Testis (tissue), 3 donors: Measurements from ENCODE around the gene GRM5. TPM values are rescaled to one million over a fixed set of nuclear protein-coding genes. Genes with fewer than 3 reads are reported as not detected.

Experiments
- DNase-seq: peaks from one replicate; pipeline ENCODE4 v3.0.0-alpha.2; 2019
- H3K27ac ChIP-seq, 2 donors: fragments of 200-600 bp; sonication (generic); one replicate each; pipeline ENCODE4 v1.5.1; 2019
- H3K27me3 ChIP-seq: fragments of 200-600 bp; sonication (generic); one replicate; pipeline ENCODE4 v1.5.1; 2019
- H3K36me3 ChIP-seq: fragments of 200-600 bp; sonication (generic); one replicate; pipeline ENCODE4 v1.5.1; 2017; ENCODE audit warnings: low read depth; ENCODE audit errors: missing control alignments
- H3K4me1 ChIP-seq: fragments of 200-600 bp; sonication (generic); one replicate; pipeline ENCODE4 v1.5.1; 2019
- H3K4me3 ChIP-seq, 2 donors: fragments of 200-600 bp; sonication (generic); one replicate each; pipeline ENCODE4 v1.5.1; 2017 to 2019
- H3K9me3 ChIP-seq: fragments of 200-600 bp; sonication (generic); one replicate; pipeline ENCODE4 v1.5.1; 2017
- CTCF ChIP-seq, 3 experiments: fragments of 450-650 bp in 2 of 3; fragments of 200-600 bp in 1 of 3; sonication (generic) in 1 of 3; IDR thresholded peaks; one replicate each; pipeline ENCODE4 v1.5.1; 2016 to 2019; ENCODE audit warnings: antibody characterized with exemption in 3 of 3, mild to moderate bottlenecking in 2 of 3, moderate library complexity in 1 of 3
- POLR2A ChIP-seq: fragments of 450-650 bp; IDR thresholded peaks from one replicate; pipeline ENCODE4 v1.6.1; 2017; ENCODE audit warnings: antibody characterized with exemption, mild to moderate bottlenecking, moderate library complexity
- WGBS, 2 donors: methylation state at CpG; one replicate each; pipeline ENCODE4 v1.1.5; 2018; 5-methylcytosine and 5-hydroxymethylcytosine counted together
- intact Hi-C: fragments of 100-400 bp; cut with DNase I; formaldehyde crosslinking; loops from one replicate; pipeline ENCODE4 v1.15.1; 2023; ENCODE audit warnings: low total_unique reads
- polyA plus RNA-seq: library from polyadenylated mRNA; stranded (reverse); fragments of 350-450 nt; fragmentation: Illumina TruSeq; extraction: RNeasy Lipid Tissue Mini Kit (QIAGEN cat#74804); gene quantifications from one replicate; pipeline ENCODE4 v1.2.3, GENCODE V29; 2014; ENCODE audit warnings: low read depth, low replicate concordance; ENCODE audit not compliant: insufficient read depth
- total RNA-seq, 2 donors: library from RNA; depleted of rRNA; stranded (reverse); fragments of >200 nt; gene quantifications; one replicate each; pipeline ENCODE4 v1.2.3, GENCODE V29; 2016

The GRM5 gene
- total and polyA plus RNA-seq, 3 donors from 2014 or later = 2.3 to 4.9 (median 2.8) TPM

- Histone ChIP-seq H3K4me1 (no peaks in the 10 kb centered on the region), H3K9me3 (no peaks in the 10 kb centered on the region), H3K4me3 (no peak overlapping the region), H3K27me3 (no peaks in the 10 kb centered on the region), H3K36me3 (no peaks in the 10 kb centered on the region), H3K27ac (no peak overlapping the region)
- 71 to 96% methylated on average over 5 of the region's 5 CpGs for WGBS, 2 donors
- no peak for TF ChIP-seq CTCF (IDR thresholded peaks at IDR 0.05)
- no peak for TF ChIP-seq POLR2A
- intact Hi-C loops = no loop called here
- DNase-seq = no peak
Measured at GRCh38 chr11:88534185-88534584, 531.6 kb downstream of the GRM5 start.

- H3K27me3 ChIP-seq = no peaks in the 10 kb centered on the region
- intact Hi-C loops = no loop called here
- no peak for DNase-seq
- H3K9me3 ChIP-seq = no peaks in the 10 kb centered on the region
- no peak overlapping the region for H3K27ac ChIP-seq
- no peaks in the 10 kb centered on the region for H3K36me3 ChIP-seq
- H3K4me1 ChIP-seq = no peaks in the 10 kb centered on the region
- H3K4me3 ChIP-seq = no peak overlapping the region
- TF ChIP-seq POLR2A = no peak
- TF ChIP-seq CTCF (IDR thresholded peaks at IDR 0.05) = no peak
- 48 to 91% methylated on average over 1 of the region's 1 CpG for WGBS, 2 donors
Measured at GRCh38 chr11:88533001-88533400, 532.8 kb downstream of the GRM5 start.

GRCh38 chr11:88531831-88532230 is 534.0 kb downstream of the GRM5 start:
- H3K4me1 ChIP-seq = no peaks in the 10 kb centered on the region
- H3K4me3 ChIP-seq = no peak overlapping the region
- no peaks in the 10 kb centered on the region for H3K9me3 ChIP-seq
- TF ChIP-seq CTCF (IDR thresholded peaks at IDR 0.05) (no peak), POLR2A (no peak)
- 90 to 91% methylated on average over 4 of the region's 4 CpGs for WGBS, 2 donors
- no peak for DNase-seq
- no peaks in the 10 kb centered on the region for H3K27me3 ChIP-seq
- H3K36me3 ChIP-seq = no peaks in the 10 kb centered on the region
- intact Hi-C loops = no loop called here
- H3K27ac ChIP-seq = no peak overlapping the region

GRCh38 chr11:88529426-88529825 is 536.4 kb downstream of the GRM5 start:
- Histone ChIP-seq H3K4me1 (no peaks in the 10 kb centered on the region), H3K36me3 (no peaks in the 10 kb centered on the region), H3K27me3 (no peaks in the 10 kb centered on the region), H3K4me3 (no peak overlapping the region), H3K27ac (no peak overlapping the region), H3K9me3 (no peaks in the 10 kb centered on the region)
- 69 to 88% methylated on average over 1 of the region's 1 CpG for WGBS, 2 donors
- intact Hi-C loops = no loop called here
- no peak for TF ChIP-seq POLR2A
- TF ChIP-seq CTCF (IDR thresholded peaks at IDR 0.05) = no peak
- no peak for DNase-seq

GRCh38 chr11:88523386-88524071 is 542.3 kb downstream of the GRM5 start:
- DNase-seq = no peak
- Histone ChIP-seq H3K9me3 (no peaks in the 10 kb centered on the region), H3K36me3 (no peaks in the 10 kb centered on the region), H3K4me3 (no peak overlapping the region), H3K27me3 (no peaks in the 10 kb centered on the region), H3K27ac (no peak overlapping the region), H3K4me1 (no peaks in the 10 kb centered on the region)
- intact Hi-C loops = no loop called here
- TF ChIP-seq POLR2A = no peak
- TF ChIP-seq CTCF (IDR thresholded peaks at IDR 0.05) = no peak
